ENCODE data around the gene NKAIN4. TPM values are rescaled to one million over a fixed set of nuclear protein-coding genes. Genes with fewer than 3 reads are reported as not detected.

NKAIN4 gene
- total and polyA plus RNA-seq, 4 donors = 0.05 TPM; not detected in 3

DNA sequence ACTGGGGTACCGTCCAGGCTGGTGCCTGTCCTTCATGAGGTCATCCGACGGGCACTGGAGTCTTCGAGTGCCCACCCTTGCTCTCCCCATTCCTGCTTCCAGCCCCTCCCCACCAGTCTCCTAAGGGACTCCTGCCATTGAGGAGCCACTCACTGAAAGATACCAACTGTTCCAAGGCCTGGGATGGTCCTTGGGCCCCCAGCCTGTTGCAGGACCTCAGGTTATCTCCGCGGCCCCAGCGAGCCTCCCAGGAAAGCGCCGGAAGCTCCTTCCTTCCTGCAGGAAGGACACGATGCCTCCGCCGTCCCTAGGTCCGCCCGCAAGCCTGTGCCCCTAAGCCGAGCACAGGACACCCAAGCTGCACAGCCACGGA is 1.2 kb downstream of the NKAIN4 start:
- Histone ChIP-seq H3K36me3 (ENCODE audit: control insufficient read depth in 4 of 4, insufficient read depth in 3 of 4, low read depth in 1 of 4, low read length in 3 of 4) (no peaks in the 10 kb centered on the region), H3K27ac (ENCODE audit: low read depth in 1 of 2, low read length in 2 of 2) (no peak overlapping the region), H3K9ac (ENCODE audit: low read depth in 1 of 2, low read length in 2 of 2) (no peak overlapping the region), H3K4me3 (ENCODE audit: low read depth in 1 of 3, low read length in 3 of 3) (no peak overlapping the region), H3K27me3 (ENCODE audit: control insufficient read depth in 4 of 4, insufficient read depth in 4 of 4, low read length in 3 of 4) (peaks cover 3 to 17% (median 6%) of the 10 kb centered on the region in 4 donors), H3K4me1 (ENCODE audit: control insufficient read depth in 4 of 4, insufficient read depth in 4 of 4, low read length in 3 of 4) (peaks cover 0 to 12% (median 2%) of the 10 kb centered on the region in 4 donors), H3K9me3 (ENCODE audit: control insufficient read depth in 4 of 4, low read length in 3 of 4) (no peaks in the 10 kb centered on the region)
- DNase-seq (ENCODE audit: low spot score) = no peak
- 13% methylated on average over 16 of the region's 16 CpGs for WGBS
- TF ChIP-seq HNF4A (conservative IDR thresholded peaks at IDR 0.05) = no peak
- no peak for TF ChIP-seq HNF4G (IDR thresholded peaks at IDR 0.05)
- TF ChIP-seq, protein P1, sequence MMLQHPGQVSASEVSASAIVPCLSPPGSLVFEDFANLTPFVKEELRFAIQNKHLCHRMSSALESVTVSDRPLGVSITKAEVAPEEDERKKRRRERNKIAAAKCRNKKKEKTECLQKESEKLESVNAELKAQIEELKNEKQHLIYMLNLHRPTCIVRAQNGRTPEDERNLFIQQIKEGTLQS (IDR thresholded peaks at IDR 0.05) = no peak
- TF ChIP-seq FOXA2 (IDR thresholded peaks at IDR 0.05) = no peak
- no peak for TF ChIP-seq NR2F2 (IDR thresholded peaks at IDR 0.05)
- no peak for TF ChIP-seq GABPA (IDR thresholded peaks at IDR 0.05 in 1 of 2, conservative IDR thresholded peaks at IDR 0.05 in 1 of 2)
- TF ChIP-seq RXRA (IDR thresholded peaks at IDR 0.05) = no peak
- TF ChIP-seq, protein P2, sequence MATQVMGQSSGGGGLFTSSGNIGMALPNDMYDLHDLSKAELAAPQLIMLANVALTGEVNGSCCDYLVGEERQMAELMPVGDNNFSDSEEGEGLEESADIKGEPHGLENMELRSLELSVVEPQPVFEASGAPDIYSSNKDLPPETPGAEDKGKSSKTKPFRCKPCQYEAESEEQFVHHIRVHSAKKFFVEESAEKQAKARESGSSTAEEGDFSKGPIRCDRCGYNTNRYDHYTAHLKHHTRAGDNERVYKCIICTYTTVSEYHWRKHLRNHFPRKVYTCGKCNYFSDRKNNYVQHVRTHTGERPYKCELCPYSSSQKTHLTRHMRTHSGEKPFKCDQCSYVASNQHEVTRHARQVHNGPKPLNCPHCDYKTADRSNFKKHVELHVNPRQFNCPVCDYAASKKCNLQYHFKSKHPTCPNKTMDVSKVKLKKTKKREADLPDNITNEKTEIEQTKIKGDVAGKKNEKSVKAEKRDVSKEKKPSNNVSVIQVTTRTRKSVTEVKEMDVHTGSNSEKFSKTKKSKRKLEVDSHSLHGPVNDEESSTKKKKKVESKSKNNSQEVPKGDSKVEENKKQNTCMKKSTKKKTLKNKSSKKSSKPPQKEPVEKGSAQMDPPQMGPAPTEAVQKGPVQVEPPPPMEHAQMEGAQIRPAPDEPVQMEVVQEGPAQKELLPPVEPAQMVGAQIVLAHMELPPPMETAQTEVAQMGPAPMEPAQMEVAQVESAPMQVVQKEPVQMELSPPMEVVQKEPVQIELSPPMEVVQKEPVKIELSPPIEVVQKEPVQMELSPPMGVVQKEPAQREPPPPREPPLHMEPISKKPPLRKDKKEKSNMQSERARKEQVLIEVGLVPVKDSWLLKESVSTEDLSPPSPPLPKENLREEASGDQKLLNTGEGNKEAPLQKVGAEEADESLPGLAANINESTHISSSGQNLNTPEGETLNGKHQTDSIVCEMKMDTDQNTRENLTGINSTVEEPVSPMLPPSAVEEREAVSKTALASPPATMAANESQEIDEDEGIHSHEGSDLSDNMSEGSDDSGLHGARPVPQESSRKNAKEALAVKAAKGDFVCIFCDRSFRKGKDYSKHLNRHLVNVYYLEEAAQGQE (IDR thresholded peaks at IDR 0.05) = no peak
- TF ChIP-seq TAF1 (conservative IDR thresholded peaks at IDR 0.05) = no peak
- TF ChIP-seq FOXA1 (IDR thresholded peaks at IDR 0.05) = no peak
- TF ChIP-seq JUND (IDR thresholded peaks at IDR 0.05) = no peak
- TF ChIP-seq, protein P3, sequence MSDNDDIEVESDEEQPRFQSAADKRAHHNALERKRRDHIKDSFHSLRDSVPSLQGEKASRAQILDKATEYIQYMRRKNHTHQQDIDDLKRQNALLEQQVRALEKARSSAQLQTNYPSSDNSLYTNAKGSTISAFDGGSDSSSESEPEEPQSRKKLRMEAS (IDR thresholded peaks at IDR 0.05) = no peak
- TF ChIP-seq EGR1 (IDR thresholded peaks at IDR 0.05; ENCODE audit: low read depth in 2 of 2) = no peak
- TF ChIP-seq, protein P4, sequence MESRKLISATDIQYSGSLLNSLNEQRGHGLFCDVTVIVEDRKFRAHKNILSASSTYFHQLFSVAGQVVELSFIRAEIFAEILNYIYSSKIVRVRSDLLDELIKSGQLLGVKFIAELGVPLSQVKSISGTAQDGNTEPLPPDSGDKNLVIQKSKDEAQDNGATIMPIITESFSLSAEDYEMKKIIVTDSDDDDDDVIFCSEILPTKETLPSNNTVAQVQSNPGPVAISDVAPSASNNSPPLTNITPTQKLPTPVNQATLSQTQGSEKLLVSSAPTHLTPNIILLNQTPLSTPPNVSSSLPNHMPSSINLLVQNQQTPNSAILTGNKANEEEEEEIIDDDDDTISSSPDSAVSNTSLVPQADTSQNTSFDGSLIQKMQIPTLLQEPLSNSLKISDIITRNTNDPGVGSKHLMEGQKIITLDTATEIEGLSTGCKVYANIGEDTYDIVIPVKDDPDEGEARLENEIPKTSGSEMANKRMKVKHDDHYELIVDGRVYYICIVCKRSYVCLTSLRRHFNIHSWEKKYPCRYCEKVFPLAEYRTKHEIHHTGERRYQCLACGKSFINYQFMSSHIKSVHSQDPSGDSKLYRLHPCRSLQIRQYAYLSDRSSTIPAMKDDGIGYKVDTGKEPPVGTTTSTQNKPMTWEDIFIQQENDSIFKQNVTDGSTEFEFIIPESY (IDR thresholded peaks at IDR 0.05) = no peak
- no peak for TF ChIP-seq YY1 (IDR thresholded peaks at IDR 0.05)
- TF ChIP-seq, protein P5, sequence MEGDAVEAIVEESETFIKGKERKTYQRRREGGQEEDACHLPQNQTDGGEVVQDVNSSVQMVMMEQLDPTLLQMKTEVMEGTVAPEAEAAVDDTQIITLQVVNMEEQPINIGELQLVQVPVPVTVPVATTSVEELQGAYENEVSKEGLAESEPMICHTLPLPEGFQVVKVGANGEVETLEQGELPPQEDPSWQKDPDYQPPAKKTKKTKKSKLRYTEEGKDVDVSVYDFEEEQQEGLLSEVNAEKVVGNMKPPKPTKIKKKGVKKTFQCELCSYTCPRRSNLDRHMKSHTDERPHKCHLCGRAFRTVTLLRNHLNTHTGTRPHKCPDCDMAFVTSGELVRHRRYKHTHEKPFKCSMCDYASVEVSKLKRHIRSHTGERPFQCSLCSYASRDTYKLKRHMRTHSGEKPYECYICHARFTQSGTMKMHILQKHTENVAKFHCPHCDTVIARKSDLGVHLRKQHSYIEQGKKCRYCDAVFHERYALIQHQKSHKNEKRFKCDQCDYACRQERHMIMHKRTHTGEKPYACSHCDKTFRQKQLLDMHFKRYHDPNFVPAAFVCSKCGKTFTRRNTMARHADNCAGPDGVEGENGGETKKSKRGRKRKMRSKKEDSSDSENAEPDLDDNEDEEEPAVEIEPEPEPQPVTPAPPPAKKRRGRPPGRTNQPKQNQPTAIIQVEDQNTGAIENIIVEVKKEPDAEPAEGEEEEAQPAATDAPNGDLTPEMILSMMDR (IDR thresholded peaks at IDR 0.05; ENCODE audit: low read depth, low read length, missing input control) = no peak
- TF ChIP-seq RAD21 (IDR thresholded peaks at IDR 0.05) = no peak
- TF ChIP-seq SP1 (IDR thresholded peaks at IDR 0.05) = no peak
